ACC112 (cell line): ENCODE measurements around the gene ANKHD1.
A peak's percentile ranks its signal among the peaks of the same experiment; 100 is the strongest.

Experiments
- H2AFZ ChIP-seq: fragments of 200-600 bp; sonication (generic); one replicate; pipeline ENCODE4 v1.6.0; 2017; ENCODE audit warnings: antibody characterized with exemption, low read length; ENCODE audit not compliant: unreplicated experiment
- H3K27ac ChIP-seq: fragments of 200-600 bp; sonication (generic); 2 replicates; pipeline ENCODE4 v1.5.1; 2014; ENCODE audit warnings: low read depth, mild to moderate bottlenecking, antibody characterized with exemption, low read length, moderate library complexity
- H3K27me3 ChIP-seq: fragments of 200-600 bp; sonication (generic); 2 replicates; pipeline ENCODE4 v1.6.1; 2014; ENCODE audit warnings: mild to moderate bottlenecking, antibody characterized with exemption, low read length, moderate library complexity, mixed read lengths; ENCODE audit not compliant: insufficient read depth
- H3K36me3 ChIP-seq: fragments of 200-600 bp; sonication (generic); 2 replicates; pipeline ENCODE4 v1.6.1; 2016; ENCODE audit warnings: mild to moderate bottlenecking, antibody characterized with exemption, low read length, moderate library complexity, mixed read lengths; ENCODE audit not compliant: insufficient read depth
- H3K4me1 ChIP-seq: fragments of 200-600 bp; sonication (generic); one replicate; pipeline ENCODE4 v1.6.1; 2016; ENCODE audit warnings: low read length, mixed read lengths; ENCODE audit not compliant: insufficient read depth, unreplicated experiment, control insufficient read depth
- H3K4me3 ChIP-seq: fragments of 200-600 bp; sonication (generic); 2 replicates; pipeline ENCODE4 v1.5.1; 2014; ENCODE audit warnings: mild to moderate bottlenecking, low read depth, low read length
- H3K79me2 ChIP-seq: fragments of 200-600 bp; sonication (generic); one replicate; pipeline ENCODE4 v1.6.0; 2016; ENCODE audit warnings: low read length; ENCODE audit not compliant: control insufficient read depth, unreplicated experiment, insufficient read depth

The ANKHD1 gene

DNA sequence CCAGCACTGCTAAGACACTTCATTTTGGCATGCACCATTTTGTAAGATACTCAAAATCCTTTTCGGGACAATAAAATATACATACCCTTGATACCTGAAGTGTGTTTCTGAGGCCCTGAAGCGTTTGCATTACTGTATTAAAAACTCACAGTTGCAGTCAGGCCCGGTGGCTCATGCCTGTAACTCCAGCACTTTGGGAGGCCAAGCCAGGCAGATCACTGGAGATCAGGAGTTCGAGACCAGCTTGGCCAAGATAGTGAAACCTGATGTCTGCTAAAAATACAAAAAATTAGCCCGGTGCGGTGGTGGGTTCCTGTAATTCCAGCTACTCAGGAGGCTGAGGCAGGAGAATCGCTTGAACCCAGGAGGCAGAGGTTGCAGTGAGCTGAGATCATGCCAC, 143.4 kb downstream of the ANKHD1 start:
- Histone ChIP-seq H3K79me2 (no peaks in the 10 kb centered on the region), H3K27me3 (no peaks in the 10 kb centered on the region), H2AFZ (no peak overlapping the region), H3K4me3 (no peak overlapping the region), H3K36me3 (peaks cover 19% of the 10 kb centered on the region; the same call in 1 of the 2 replicates), H3K27ac (no peak overlapping the region), H3K4me1 (peaks cover 32% of the 10 kb centered on the region)

DNA sequence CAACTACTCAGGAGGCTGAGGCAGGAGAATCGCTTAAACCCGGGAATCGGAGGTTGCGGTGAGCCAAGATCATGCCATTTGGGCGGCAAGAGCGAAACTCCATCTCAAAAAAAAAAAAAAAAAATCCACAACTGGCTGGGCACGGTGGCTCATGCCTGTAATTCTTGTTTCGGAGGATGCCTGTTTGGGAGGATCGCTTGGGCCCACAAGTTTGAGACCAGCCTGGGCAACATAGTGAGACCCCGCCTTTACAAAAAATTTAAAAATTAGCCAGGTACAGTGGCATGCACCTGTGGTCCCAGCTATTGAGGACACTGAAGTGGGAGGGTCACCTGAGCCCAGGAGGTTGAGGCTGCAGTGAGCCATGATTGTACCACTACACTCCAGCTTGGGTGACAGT, 144.0 kb downstream of the ANKHD1 start:
- Histone ChIP-seq H3K27ac (no peak overlapping the region), H3K4me1 (peaks cover 32% of the 10 kb centered on the region), H3K27me3 (no peaks in the 10 kb centered on the region), H3K36me3 (peaks cover 14% of the 10 kb centered on the region; the same call in 1 of the 2 replicates), H3K79me2 (no peaks in the 10 kb centered on the region), H2AFZ (no peak overlapping the region), H3K4me3 (no peak overlapping the region)

DNA sequence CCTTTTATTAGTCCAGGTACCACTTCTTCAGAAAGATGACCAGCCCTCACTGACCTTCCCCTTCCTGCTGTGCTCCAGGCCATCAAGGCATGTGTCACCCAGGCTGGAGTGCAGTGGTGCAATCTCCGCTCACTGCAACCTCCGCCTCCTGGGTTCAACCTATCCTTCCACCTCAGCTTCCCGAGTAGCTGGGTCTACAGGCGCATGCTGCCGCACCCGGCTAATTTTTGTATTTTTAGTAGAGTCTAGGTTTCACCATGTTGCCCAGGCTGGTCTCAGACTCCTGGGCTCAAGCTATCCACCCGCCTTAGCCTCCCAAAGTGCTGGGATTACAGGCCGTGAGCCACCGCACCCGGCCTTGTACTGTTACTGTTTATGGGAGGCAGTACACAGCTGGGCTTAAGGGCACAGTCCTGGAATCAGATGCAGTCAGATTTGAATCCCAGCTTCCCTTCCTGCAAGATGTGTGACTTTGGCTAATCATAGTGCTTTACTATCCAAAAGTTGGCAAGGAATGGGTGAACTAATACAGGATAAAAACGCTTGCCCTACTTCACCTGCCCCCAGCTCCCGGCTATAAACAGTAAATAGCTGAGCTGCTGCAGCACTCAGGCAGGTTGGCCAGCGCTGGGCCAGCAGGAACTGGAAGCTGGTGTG, 145.3 kb downstream of the ANKHD1 start:
- Histone ChIP-seq H3K79me2 (peaks cover 3% of the 10 kb centered on the region), H3K36me3 (peaks cover 6% of the 10 kb centered on the region; the same call in 1 of the 2 replicates), H3K27me3 (no peaks in the 10 kb centered on the region), H3K27ac (peak overlapping the region; percentile 42), H3K4me1 (peaks cover 32% of the 10 kb centered on the region), H2AFZ (no peak overlapping the region), H3K4me3 (peak overlapping the region; percentile 74)

DNA sequence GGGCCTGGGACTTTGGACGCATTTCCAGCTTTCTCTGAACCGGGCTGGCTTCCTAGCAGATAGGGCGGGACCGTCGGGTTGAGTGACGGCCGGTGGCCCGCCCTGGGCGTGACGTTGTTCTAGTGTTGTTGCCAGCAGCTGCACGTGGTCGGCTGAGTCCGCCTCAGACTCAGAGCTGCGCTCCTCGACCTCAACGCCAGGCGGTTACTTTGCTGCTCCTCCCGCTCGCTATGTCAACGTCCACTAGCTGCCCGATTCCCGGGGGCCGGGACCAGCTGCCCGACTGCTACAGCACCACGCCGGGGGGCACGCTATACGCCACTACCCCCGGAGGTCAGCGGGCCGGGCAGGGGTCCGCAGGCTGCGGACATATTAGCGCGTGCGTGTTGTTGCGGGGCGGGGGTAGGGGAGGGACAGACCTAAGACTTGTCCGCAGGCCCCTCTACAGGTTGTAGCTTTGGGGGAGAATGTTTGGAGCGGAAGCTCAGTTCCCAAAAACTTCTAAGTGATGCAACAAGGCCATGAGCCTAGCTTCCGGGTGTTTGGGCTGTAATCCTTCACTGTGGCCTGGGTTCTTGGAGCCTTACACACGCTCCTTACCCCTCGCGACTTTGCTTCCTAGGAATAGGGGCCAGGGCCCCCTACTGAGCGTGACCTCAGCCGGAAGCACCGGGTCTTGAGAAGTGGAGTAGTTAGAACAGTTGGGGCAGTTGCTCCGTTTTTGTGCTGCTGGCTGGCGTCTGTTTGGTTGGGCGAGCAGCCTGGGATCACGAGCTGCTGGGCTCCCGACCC, 146.1 kb downstream of the ANKHD1 start, which contains the start of gene EIF4EBP3:
Gene EIF4EBP3, plus strand, starts transcription at position 155 of the 792 bp plus-strand sequence. Its CDS starts 76 bp downstream, at position 231.
- Histone ChIP-seq H3K27ac (peak within 1 kb of the TSS; percentile 82), H2AFZ (no peak within 1 kb of the TSS), H3K79me2 (peaks cover 5% of the 10 kb centered on the region), H3K4me3 (peak within 1 kb of the TSS; percentile 74), H3K27me3 (no peaks in the 10 kb centered on the region), H3K36me3 (peaks cover 6% of the 10 kb centered on the region; the same call in 1 of the 2 replicates), H3K4me1 (peaks cover 32% of the 10 kb centered on the region)

DNA sequence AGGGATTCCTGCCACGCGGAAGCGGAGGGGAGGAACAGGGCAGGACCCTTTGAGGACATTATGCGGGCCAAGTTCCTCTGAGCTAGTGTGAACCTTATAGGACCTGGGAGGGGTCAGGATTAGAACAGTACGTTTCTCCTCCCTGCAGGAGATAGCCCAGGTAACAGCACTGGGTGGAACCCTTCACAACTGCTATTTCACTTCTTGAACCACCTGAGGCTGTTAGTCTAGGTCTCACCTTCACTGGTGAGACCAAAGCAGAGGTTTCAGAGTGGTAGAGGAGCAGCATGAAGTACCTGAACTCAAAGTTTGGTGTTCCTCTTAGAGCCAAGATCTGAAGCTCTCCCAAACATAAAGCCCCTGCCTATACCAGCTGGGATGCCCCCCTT, 146.7 kb downstream of the ANKHD1 start:
- H3K79me2 ChIP-seq: peaks cover 11% of the 10 kb centered on the region
- peak overlapping the region; percentile 74 for H3K4me3 ChIP-seq
- no peaks in the 10 kb centered on the region for H3K27me3 ChIP-seq
- no peak overlapping the region for H2AFZ ChIP-seq
- peak overlapping the region; percentile 82 for H3K27ac ChIP-seq
- peaks cover 33% of the 10 kb centered on the region for H3K4me1 ChIP-seq
- peaks cover 6% of the 10 kb centered on the region; the same call in 1 of the 2 replicates for H3K36me3 ChIP-seq

DNA sequence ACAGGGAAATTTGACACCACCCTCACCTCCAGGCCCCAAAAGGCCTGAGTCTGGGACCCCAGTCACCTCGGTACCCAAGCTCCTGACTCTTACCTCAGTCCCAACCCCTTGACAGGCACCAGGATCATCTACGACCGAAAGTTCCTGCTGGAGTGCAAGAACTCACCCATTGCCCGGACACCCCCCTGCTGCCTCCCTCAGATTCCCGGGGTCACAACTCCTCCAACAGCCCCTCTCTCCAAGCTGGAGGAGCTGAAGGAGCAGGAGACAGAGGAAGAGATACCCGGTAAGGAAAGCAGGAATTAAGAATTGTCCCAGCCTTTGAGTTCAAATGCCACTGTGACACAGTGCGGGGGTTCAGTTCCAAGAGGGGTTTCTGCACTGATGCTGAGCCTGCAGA, 147.2 kb downstream of the ANKHD1 start:
- H3K36me3 ChIP-seq: peaks cover 4% of the 10 kb centered on the region; the same call in 1 of the 2 replicates
- no peaks in the 10 kb centered on the region for H3K27me3 ChIP-seq
- peaks cover 37% of the 10 kb centered on the region for H3K4me1 ChIP-seq
- H3K4me3 ChIP-seq: no peak overlapping the region; the same call in 1 of the 2 replicates
- peak overlapping the region; percentile 82 for H3K27ac ChIP-seq
- H3K79me2 ChIP-seq: peaks cover 16% of the 10 kb centered on the region
- no peak overlapping the region for H2AFZ ChIP-seq

DNA sequence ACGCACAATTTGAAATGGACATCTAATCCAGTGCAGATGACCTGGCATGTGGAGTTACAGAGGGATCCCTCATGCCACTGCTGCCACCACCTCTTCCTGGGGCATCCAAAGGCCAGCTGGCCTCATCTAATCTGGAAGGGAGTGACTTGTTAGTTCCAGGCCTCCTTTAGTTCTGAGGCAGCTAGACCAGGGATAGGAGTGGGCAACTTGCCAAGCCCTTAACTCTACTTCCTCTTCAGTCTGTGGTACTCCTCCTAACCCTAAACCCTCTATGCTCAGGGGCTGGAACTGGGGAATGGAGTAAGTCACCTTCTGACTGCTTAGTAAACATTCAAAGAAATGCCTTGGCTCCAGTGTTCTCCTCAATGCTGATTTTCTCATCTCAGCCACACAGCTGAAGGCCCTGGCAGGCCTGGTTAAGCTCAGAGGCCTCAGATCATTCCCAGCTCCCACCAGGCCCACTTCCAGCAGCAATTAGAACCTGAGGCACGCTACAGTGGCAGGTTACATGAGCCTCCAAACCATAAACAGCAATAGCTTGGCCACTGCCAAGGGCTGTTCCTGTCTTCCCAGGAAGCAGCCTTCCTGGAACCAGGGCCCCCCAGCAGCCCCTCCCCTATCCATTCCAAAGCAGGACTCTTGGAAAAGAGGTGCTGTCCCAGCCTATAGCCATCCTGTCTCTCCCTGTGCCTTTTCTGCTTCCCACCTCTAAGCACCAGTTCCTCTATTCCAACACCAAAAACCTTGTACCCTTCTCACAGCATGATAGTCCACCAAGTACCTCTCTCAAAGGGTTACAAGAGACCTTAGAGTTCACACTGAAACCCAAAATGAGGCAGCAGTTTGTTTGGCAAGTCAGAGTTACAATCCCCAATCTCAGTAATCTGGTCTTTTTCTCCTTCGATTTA, 147.9 kb downstream of the ANKHD1 start:
- no peak overlapping the region for H2AFZ ChIP-seq
- peaks cover 44% of the 10 kb centered on the region for H3K4me1 ChIP-seq
- H3K36me3 ChIP-seq: peaks cover 4% of the 10 kb centered on the region; the same call in 1 of the 2 replicates
- peak overlapping the region; percentile 82; the same call in 1 of the 2 replicates for H3K27ac ChIP-seq
- H3K79me2 ChIP-seq: peaks cover 23% of the 10 kb centered on the region
- H3K4me3 ChIP-seq: no peak overlapping the region
- H3K27me3 ChIP-seq: no peaks in the 10 kb centered on the region

DNA sequence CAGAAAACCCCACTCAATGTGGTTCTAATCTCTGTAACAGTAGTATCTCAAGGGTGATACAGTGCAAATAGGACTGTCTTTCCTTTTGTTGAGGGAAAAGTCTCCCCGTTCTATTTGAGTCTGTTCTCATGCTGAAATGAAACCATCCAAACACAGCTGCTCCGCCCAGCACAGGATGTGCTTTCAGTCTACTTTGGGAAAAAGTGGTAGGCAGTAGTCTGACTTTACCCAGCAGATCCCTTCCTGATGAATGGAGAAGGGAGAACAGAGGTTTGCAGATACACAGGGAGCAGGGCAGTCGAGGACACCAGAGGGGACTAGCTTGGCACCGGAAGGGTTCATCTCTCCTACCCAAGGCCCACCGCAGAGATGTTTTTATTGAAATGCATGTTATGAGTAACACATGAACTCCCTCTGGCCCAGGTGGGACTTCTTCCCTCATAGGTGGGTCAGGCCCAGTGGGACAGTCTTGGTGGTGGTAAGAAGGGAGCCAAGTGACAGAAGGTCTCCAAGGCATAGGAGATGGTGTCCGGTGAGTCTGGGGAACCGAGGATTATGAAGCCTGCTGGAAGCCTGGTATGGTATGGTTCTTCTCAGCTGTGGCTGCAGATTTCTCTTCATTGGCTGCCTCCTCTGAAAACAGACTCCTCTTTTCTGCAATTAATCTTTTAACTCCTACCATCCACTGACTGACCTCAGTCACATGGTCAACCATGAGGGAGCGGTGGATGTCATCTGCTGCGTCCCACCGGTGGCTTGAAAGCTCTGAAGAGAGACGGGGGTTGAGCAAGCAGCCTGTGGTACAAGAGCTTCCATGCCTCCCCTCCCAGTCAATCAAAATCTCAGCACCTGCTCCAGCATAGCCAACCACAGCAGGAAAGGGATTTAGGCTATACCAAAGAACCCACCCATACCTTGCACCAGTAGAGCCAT, 148.8 kb downstream of the ANKHD1 start:
- Histone ChIP-seq H3K4me1 (peaks cover 53% of the 10 kb centered on the region), H3K27me3 (no peaks in the 10 kb centered on the region), H3K27ac (0 out of 2 replicates have a peak overlapping the region, but pooled peaks have one; percentile 1), H3K36me3 (no peaks in the 10 kb centered on the region; the same call in 1 of the 2 replicates), H2AFZ (no peak overlapping the region), H3K4me3 (no peak overlapping the region), H3K79me2 (peaks cover 29% of the 10 kb centered on the region)

DNA sequence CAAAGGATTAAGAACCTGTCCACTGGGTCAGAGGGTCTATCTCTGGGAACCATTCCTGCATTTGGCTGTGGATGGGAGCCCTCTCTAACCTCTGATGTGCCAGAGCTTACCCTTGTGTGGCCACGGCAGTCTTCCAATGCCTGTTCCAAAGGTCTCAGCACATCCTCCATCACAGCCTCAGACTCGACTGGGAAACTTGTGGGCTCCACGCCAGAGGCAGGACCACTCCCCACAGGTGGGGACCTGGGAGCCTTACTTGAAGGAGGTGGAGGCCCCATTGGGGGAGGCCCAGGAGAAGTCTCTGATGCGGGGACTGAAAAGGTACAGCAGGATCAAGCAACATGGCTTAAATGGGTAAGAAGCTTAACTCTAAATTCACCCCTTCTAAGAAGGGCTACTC, 150.2 kb downstream of the ANKHD1 start:
- Histone ChIP-seq H3K4me3 (no peak overlapping the region), H3K36me3 (no peaks in the 10 kb centered on the region; the same call in 1 of the 2 replicates), H3K79me2 (peaks cover 44% of the 10 kb centered on the region), H3K27me3 (no peaks in the 10 kb centered on the region), H3K4me1 (peaks cover 57% of the 10 kb centered on the region), H2AFZ (no peak overlapping the region), H3K27ac (no peak overlapping the region)
